GM20000 (cell line): ENCODE data around the gene SLC39A3.

Source experiments
- DNase-seq: peaks from one replicate; pipeline ENCODE4 v3.0.0; 2012; ENCODE audit warnings: low spot score
- TF ChIP-seq, protein P1 (sequence below): IDR thresholded peaks from 2 replicates; pipeline ENCODE4 v1.5.1; 2012; ENCODE audit warnings: mild to moderate bottlenecking, control low read depth; ENCODE audit errors: extremely low read depth, missing control alignments

The SLC39A3 gene

GRCh38 chr19:2691951-2692350 lies 47.9 kb downstream of the SLC39A3 start:
- TF ChIP-seq, protein P1, sequence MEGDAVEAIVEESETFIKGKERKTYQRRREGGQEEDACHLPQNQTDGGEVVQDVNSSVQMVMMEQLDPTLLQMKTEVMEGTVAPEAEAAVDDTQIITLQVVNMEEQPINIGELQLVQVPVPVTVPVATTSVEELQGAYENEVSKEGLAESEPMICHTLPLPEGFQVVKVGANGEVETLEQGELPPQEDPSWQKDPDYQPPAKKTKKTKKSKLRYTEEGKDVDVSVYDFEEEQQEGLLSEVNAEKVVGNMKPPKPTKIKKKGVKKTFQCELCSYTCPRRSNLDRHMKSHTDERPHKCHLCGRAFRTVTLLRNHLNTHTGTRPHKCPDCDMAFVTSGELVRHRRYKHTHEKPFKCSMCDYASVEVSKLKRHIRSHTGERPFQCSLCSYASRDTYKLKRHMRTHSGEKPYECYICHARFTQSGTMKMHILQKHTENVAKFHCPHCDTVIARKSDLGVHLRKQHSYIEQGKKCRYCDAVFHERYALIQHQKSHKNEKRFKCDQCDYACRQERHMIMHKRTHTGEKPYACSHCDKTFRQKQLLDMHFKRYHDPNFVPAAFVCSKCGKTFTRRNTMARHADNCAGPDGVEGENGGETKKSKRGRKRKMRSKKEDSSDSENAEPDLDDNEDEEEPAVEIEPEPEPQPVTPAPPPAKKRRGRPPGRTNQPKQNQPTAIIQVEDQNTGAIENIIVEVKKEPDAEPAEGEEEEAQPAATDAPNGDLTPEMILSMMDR = no peak
- no peak for DNase-seq

DNA sequence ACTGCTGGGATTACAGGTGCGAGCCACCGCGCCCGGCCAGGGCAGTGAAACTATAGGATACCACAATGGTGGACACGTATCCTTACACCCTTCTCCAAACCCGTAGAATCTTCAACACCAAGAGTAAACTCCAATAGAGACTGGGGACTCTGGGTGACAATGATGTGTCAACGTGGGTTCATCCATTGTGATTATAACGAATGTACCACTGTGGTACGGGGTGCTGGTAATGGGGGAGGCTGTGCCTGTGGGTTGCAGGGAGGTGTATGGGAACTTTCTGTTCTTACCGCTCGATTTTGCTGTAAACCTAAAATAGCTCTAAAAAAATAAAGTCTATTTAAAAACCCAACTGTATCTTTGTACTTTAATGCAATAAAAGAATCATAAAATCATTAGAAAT lies 49.0 kb downstream of the SLC39A3 start:
- TF ChIP-seq, protein P1 = no peak
- DNase-seq = no peak

DNA sequence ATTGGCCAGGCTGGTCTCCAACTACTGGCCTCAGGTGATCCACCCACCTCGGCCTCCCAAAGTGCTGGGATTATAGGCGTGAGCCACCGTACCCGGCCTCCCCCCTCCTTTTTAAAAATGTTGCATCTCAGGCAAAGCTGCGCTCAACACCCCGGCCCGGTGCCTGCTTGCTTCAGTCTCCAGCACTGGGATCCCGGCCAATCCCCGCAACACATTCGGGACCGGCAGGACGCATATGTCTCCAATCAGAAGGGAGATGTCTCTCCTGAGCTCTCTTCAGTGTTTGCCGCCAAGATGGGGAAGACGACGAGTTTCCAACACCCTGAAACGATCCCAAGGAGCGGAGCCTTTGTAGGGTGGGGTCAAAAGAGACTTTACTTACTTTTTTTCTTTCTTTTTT lies 53.5 kb downstream of the SLC39A3 start:
- TF ChIP-seq, protein P1 = no peak
- DNase-seq = no peak

DNA sequence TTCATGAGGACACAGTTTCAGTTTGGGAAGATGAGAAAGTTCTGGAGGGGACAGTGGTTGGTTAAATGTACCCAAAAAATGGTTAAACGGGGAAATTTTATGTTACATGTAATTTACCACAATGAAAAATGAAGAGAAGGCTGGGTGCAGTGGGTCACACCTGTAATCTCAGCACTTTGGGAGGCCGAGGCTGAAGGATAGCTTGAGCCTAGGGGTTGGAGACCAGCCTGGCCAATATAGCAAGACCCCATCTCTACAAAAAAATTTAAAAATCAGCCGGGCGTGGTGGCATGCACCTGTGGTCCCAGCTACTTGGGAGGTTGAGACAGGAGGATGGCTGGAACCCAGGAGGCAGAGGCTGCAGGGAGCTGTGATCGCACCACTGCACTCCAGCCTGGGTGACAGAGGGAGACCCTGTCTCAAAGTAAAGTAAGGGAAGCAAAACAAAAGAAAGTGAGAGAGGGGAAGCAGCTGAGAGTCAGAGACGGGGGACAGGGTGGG lies 54.6 kb downstream of the SLC39A3 start:
- no peak for DNase-seq
- TF ChIP-seq, protein P1 = no peak

GRCh38 chr19:2683430-2684003 lies 56.3 kb downstream of the SLC39A3 start:
- DNase-seq = no peak
- TF ChIP-seq, protein P1 = no peak
